RWPE2 (cell line): ENCODE results near the gene CFAP100.
A peak's percentile ranks its signal among the peaks of the same experiment; 100 is the strongest.

Experiments
- ATAC-seq: fragments of 200-7000 bp; cut with Tn5 transposase; 3 replicates; pipeline ENCODE4 v1.9.1; 2021; ENCODE audit warnings: low read depth
- DNase-seq: peaks from one replicate; pipeline ENCODE4 v3.0.0-alpha.2; 2020; ENCODE audit warnings: low spot score
- H3K27ac ChIP-seq: fragments of 450-650 bp; 2 replicates; pipeline ENCODE4 v1.5.1; 2017; ENCODE audit warnings: mild to moderate bottlenecking; ENCODE audit not compliant: poor library complexity, severe bottlenecking
- H3K27me3 ChIP-seq: fragments of 250-450 bp; sonication (Bioruptor Pico); 2 replicates; pipeline ENCODE4 v1.5.1; 2021; ENCODE audit warnings: mild to moderate bottlenecking, moderate library complexity; ENCODE audit not compliant: insufficient read depth, poor library complexity, severe bottlenecking
- H3K36me3 ChIP-seq: fragments of 250-450 bp; sonication (Bioruptor Pico); 2 replicates; pipeline ENCODE4 v1.5.1; 2020; ENCODE audit warnings: low read depth, mild to moderate bottlenecking, moderate library complexity
- H3K4me1 ChIP-seq: fragments of 250-450 bp; sonication (Bioruptor Pico); 2 replicates; pipeline ENCODE4 v1.5.1; 2021; ENCODE audit warnings: mild to moderate bottlenecking, moderate library complexity; ENCODE audit not compliant: insufficient read depth, poor library complexity, severe bottlenecking
- H3K4me3 ChIP-seq: fragments of 250-450 bp; sonication (Bioruptor Pico); 2 replicates; pipeline ENCODE4 v1.5.1; 2021; ENCODE audit warnings: mild to moderate bottlenecking, moderate library complexity; ENCODE audit not compliant: severe bottlenecking
- H3K9me3 ChIP-seq: fragments of 250-450 bp; sonication (Bioruptor Pico); 2 replicates; pipeline ENCODE4 v1.5.1; 2021; ENCODE audit warnings: mild to moderate bottlenecking, moderate library complexity; ENCODE audit not compliant: severe bottlenecking
- TF ChIP-seq, protein P1 (sequence below): fragments of 450-650 bp; IDR thresholded peaks from one replicate; pipeline ENCODE4 v1.5.1; 2017; ENCODE audit warnings: mild to moderate bottlenecking, moderate library complexity; ENCODE audit not compliant: poor library complexity, severe bottlenecking

CFAP100 gene

DNA sequence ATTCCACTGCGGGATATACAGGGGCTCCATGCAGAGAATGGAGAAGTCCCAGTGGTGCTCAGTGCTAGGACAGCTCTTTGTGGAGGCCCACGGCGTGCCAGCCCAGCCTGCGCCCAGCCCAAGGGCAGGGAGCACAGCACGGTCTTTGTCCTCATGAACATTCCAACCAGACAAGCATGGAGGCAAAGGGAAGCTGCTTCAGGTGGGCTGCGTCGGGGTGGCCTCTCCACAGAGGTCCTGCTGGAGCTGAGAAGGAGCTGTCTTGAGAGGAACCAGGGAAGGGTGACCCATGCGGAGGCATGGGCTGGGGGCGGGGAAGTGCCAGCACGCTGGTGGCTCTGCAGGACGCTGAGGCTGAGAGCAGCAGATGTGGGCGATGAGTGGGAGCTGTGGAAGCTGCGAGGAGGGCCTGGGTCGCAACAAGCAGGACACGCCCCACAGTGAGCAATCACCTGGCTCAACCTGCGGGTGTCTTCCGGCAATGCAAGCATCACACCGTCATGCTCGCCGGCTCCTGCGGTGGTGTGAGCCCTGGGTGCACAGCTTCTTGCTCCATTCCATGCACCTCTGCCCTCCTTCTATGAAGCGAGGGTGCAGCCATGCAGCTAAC is 23.5 kb upstream of the CFAP100 start:
- TF ChIP-seq, protein P1, sequence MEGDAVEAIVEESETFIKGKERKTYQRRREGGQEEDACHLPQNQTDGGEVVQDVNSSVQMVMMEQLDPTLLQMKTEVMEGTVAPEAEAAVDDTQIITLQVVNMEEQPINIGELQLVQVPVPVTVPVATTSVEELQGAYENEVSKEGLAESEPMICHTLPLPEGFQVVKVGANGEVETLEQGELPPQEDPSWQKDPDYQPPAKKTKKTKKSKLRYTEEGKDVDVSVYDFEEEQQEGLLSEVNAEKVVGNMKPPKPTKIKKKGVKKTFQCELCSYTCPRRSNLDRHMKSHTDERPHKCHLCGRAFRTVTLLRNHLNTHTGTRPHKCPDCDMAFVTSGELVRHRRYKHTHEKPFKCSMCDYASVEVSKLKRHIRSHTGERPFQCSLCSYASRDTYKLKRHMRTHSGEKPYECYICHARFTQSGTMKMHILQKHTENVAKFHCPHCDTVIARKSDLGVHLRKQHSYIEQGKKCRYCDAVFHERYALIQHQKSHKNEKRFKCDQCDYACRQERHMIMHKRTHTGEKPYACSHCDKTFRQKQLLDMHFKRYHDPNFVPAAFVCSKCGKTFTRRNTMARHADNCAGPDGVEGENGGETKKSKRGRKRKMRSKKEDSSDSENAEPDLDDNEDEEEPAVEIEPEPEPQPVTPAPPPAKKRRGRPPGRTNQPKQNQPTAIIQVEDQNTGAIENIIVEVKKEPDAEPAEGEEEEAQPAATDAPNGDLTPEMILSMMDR: no peak
- no peak overlapping the region for H3K27ac ChIP-seq
- ATAC-seq (no peak), DNase-seq (peak; percentile 42)
- H3K4me3 ChIP-seq: no peak overlapping the region
- H3K36me3 ChIP-seq: no peaks in the 10 kb centered on the region
- H3K27me3 ChIP-seq: no peaks in the 10 kb centered on the region
- no peaks in the 10 kb centered on the region for H3K4me1 ChIP-seq
- H3K9me3 ChIP-seq: no peaks in the 10 kb centered on the region

DNA sequence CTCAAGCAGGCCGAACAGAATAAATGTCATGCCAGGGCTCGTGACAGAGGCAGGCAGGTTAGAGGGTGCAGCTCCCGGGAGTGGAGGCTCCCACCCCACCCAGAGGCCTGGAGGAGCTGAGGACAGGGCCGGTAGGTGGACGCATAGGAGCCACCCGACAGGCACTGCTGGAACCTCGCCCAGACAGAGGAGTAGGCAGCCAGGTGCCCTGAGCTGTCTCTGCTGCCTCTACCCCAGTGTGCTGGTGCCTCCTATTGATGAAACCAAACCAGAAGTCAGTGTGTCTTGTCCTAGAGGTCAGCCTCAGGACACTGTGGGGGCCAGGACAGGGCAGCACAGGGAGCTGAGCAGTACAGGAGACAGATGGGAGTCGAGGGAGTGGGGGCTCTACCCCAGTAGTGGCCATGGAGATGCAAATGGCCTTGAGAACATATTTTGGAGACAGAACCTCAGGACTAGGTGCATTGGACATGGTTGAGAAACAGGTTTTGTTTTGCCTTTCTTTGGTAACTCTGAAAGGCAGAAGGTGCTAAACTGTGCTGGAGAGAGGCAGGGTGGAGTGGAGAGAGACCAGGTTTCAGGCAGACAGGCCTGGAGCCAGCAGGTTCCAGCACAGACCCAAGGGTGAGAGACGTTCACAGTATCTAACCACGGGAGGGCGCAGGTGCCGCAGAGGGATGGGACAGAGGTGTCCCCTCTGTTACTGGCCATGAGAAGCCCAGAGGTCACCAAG is 22.1 kb upstream of the CFAP100 start:
- no peaks in the 10 kb centered on the region for H3K36me3 ChIP-seq
- H3K4me1 ChIP-seq: no peaks in the 10 kb centered on the region
- no peaks in the 10 kb centered on the region for H3K27me3 ChIP-seq
- ATAC-seq (no peak), DNase-seq (peak; percentile 54)
- no peak overlapping the region for H3K27ac ChIP-seq
- H3K4me3 ChIP-seq: no peak overlapping the region
- no peaks in the 10 kb centered on the region for H3K9me3 ChIP-seq
- TF ChIP-seq, protein P1: no peak

DNA sequence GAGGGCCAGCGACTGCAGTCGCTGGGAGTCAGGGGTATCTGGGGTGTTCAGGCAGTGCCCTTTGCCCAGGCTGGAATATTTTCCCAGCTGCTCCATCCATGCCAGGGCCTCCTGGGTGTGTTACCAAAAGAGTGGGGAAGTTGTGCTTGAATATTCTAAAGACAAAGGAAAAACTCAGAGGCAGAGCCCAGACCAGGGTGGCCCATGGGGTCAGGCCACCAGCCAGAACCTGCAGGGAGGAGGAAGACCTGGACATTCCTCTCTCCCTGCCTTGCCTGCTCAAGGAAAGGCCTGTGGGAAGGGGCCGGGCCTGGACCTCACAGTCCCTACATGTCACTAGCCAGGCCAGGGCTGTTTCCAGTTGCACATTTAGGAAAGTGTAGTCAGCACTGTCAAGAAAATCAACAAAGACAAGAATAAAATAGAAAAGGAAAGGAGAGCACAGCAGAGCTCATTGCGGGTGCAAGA is 21.5 kb upstream of the CFAP100 start:
- TF ChIP-seq, protein P1: no peak

DNA sequence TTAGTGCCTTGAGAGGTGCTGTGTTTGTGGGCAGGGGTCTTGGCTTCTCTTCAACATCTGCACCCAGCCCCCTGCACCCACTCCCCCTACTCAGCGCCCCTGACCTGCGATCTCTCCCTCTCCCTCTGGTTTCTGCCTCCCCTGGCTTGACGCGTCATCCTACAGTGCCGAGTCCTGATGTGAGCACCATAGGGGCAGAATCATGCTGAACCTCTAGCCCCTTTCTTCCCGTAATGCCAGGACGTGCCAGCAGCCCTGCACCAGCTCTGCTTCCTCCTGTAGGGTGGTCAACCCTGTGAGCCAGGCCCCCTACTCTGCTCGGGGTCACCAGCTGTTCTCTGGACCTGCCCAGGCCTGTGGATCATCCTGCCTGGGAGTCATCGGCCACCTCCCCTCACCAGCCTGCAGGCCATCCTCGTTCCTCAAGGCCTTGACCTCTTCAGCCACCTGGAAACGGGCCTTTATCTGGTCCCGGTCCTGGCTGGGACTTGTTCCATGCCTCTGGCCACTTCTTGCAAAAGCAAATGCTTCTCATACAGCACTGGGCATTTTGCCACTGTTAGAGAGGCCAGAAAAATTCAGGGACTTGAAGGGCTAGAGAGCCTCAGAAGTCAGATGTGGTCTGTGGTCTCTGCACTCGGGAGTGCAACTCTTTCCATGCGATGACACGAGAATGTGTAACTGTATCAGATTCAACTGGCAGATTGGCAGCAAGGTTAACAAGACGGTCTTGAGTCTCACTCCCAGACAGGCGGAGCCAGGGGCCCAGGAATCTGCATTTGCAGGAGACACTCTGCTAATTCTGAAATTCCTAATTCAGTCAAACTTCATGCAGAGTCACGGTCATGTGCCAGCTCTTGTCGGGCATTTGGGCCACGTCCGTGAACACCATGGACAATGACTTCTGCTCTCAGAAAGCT is 20.8 kb upstream of the CFAP100 start:
- Histone ChIP-seq H3K9me3 (no peaks in the 10 kb centered on the region), H3K27me3 (no peaks in the 10 kb centered on the region), H3K36me3 (no peaks in the 10 kb centered on the region), H3K27ac (no peak overlapping the region), H3K4me1 (no peaks in the 10 kb centered on the region), H3K4me3 (no peak overlapping the region)
- DNase-seq: peak; percentile 33
- TF ChIP-seq, protein P1: no peak
- no peak for ATAC-seq

More for the DNA sequence above, 21.5 kb upstream of the CFAP100 start:
- H3K4me1 ChIP-seq: no peaks in the 10 kb centered on the region
- H3K27ac ChIP-seq: no peak overlapping the region
- H3K9me3 ChIP-seq: no peaks in the 10 kb centered on the region
- no peak overlapping the region for H3K4me3 ChIP-seq
- DNase-seq (peak; percentile 36), ATAC-seq (no peak)
- H3K36me3 ChIP-seq: no peaks in the 10 kb centered on the region
- no peaks in the 10 kb centered on the region for H3K27me3 ChIP-seq
